Measurements from ENCODE around the gene SMIM44. TPM values are rescaled to one million over a fixed set of nuclear protein-coding genes. Genes with fewer than 3 reads are reported as not detected.
"Not testable (repeated sequence)": the region's sequence is repeated elsewhere in the genome, so short reads cannot be mapped to it uniquely, and the experiment has no call there.

The SMIM44 gene
- total RNA-seq, 1 experiment from 2014 or later, result not detected

DNA sequence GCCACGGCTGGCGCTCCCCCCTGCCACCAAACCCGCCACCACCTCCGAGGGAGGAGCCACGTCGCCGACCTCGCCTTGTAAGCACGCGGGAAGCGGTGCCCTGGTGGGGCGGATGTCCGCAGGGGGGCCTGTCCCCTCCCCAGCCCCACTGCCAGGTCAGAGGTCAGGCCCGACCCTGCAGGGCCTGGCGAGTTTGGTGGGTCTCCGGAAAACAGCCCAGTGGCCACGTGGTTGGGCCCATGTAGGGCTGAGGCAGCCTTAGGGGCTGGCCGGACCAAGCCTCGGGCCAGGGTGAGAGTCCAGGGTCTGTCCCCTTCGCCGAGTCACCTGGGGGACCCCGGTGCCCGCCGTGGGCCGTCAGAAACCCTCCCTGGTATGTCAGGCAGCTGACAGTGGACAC lies 29.4 kb downstream of the SMIM44 start:
- in situ Hi-C loops (cut with HindIII; ENCODE audit: low pct_unique_long_range_greater_than_20kb, low sequenced_read_pairs), result no loop called here
- no peak for DNase-seq (ENCODE audit: low read depth)

GRCh38 chr19:3452942-3453214 lies 30.4 kb downstream of the SMIM44 start:
- DNase-seq (ENCODE audit: low read depth); in situ Hi-C loops (cut with HindIII; ENCODE audit: low pct_unique_long_range_greater_than_20kb, low sequenced_read_pairs): not testable (repeated sequence)

DNA sequence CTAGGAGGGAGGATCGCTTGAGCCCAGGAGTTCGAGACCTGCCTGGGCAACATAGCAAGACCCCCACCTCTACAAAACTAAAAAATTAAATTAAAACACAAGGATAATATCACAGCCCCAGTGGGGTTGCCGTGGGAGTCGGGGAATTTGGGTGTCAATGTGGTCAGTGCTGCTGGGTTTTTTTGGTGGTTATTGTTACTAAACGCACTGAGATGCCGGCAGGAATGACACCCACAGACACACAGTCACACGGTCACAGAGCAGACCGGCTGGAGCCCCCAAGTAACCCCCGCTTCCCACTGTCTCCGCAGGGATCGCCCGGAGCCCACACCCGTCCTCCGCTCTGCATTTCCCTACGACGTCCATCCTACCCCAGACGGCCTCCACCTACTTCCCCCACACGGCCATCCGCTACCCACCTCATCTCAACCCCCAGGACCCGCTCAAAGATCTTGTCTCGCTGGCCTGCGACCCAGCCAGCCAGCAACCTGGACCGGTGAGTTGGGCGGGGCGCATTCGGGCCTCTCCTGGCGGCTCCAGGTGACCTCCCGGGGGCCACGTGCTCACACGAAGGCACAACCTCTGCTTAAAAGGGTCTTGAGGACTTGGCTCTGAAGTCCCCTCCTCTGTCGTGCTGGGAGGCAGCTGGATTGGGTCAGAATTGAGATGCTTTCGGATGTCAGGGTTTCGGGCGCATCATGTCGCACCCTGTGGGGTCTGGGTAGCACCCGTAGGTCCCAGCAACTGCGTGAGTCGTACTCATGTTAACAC lies 30.9 kb downstream of the SMIM44 start:
- in situ Hi-C loops (cut with HindIII; ENCODE audit: low pct_unique_long_range_greater_than_20kb, low sequenced_read_pairs), result no loop called here
- DNase-seq (ENCODE audit: low read depth), result no peak

GRCh38 chr19:3451451-3451866 lies 31.8 kb downstream of the SMIM44 start:
- DNase-seq (ENCODE audit: low read depth), result peak; percentile 90
- in situ Hi-C loops (cut with HindIII; ENCODE audit: low pct_unique_long_range_greater_than_20kb, low sequenced_read_pairs), result no loop called here

GRCh38 chr19:3450796-3451411 lies 32.3 kb downstream of the SMIM44 start:
- DNase-seq (ENCODE audit: low read depth), result peak; percentile 99
- in situ Hi-C loops (cut with HindIII; ENCODE audit: low pct_unique_long_range_greater_than_20kb, low sequenced_read_pairs), result no loop called here

GRCh38 chr19:3448616-3449334 lies 34.5 kb downstream of the SMIM44 start:
- no peak for DNase-seq (ENCODE audit: low read depth)
- in situ Hi-C loops (cut with HindIII; ENCODE audit: low pct_unique_long_range_greater_than_20kb, low sequenced_read_pairs), result no loop called here

- DNase-seq (ENCODE audit: low read depth); in situ Hi-C loops (cut with HindIII; ENCODE audit: low pct_unique_long_range_greater_than_20kb, low sequenced_read_pairs): not testable (repeated sequence)
Measured at GRCh38 chr19:3446657-3447056, 36.6 kb downstream of the SMIM44 start.

DNA sequence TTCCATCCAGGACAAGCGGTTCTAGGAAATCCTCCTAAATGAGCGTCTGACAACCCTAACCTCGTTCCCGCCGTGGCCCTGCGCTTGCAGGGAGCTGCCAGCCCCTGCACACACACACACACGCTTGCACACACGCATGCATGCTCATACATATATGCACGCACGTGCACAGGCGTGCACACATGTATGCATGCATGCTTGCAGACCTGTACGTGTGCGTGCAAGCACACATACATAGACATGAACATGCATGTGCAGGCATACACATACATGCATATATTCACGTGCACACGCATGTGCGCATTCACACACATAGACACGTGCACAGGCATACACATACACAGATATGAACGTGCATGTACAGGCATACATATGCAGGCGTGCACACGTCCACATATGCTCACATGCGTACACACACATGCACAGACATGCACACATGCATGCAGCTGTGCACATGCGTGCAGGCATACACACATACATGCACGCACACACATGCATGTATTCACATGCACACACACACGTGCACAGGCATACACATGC lies 38.5 kb downstream of the SMIM44 start:
- DNase-seq (ENCODE audit: low read depth), result no peak
- in situ Hi-C loops (cut with HindIII; ENCODE audit: low pct_unique_long_range_greater_than_20kb, low sequenced_read_pairs), result no loop called here

- in situ Hi-C loops (cut with HindIII; ENCODE audit: low pct_unique_long_range_greater_than_20kb, low sequenced_read_pairs), result no loop called here
- no peak for DNase-seq (ENCODE audit: low read depth)
Measured at GRCh38 chr19:3443840-3444694, 39.2 kb downstream of the SMIM44 start.

DNA sequence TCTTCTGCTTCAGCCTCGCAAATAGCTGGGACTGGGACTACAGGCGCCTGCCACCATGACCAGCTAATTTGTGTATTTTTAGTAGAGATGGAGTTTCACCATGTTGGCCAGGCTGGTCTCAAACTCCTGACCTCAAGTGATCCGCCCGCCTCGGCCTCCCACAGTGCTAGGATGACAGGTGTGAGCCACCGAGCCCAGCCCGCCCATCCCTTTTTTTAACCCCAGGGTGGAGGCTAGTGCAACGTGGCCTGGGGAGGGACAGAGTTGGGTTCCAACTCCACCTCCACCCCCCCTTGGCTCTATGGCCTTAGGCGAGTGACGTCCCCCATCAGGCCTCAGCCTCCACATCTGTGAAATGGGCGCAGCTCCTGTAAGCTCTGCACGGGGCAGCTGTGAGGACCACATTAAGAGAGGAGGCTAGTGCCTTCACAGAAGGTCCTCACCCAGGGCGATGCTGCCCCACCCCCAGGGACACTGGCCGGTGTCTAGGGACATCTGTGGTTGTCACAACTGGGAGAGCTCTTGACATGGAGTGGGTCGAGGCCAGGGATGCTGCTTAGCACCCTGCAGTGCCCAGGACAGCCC lies 40.7 kb downstream of the SMIM44 start:
- DNase-seq (ENCODE audit: low read depth), result no peak
- in situ Hi-C loops (cut with HindIII; ENCODE audit: low pct_unique_long_range_greater_than_20kb, low sequenced_read_pairs), result no loop called here

- in situ Hi-C loops (cut with HindIII; ENCODE audit: low pct_unique_long_range_greater_than_20kb, low sequenced_read_pairs), result no loop called here
- DNase-seq (ENCODE audit: low read depth), result no peak
Measured at GRCh38 chr19:3441986-3442329, 41.3 kb downstream of the SMIM44 start.

GRCh38 chr19:3441089-3441985 lies 41.9 kb downstream of the SMIM44 start:
- DNase-seq (ENCODE audit: low read depth), result no peak
- in situ Hi-C loops (cut with HindIII; ENCODE audit: low pct_unique_long_range_greater_than_20kb, low sequenced_read_pairs), result no loop called here

DNA sequence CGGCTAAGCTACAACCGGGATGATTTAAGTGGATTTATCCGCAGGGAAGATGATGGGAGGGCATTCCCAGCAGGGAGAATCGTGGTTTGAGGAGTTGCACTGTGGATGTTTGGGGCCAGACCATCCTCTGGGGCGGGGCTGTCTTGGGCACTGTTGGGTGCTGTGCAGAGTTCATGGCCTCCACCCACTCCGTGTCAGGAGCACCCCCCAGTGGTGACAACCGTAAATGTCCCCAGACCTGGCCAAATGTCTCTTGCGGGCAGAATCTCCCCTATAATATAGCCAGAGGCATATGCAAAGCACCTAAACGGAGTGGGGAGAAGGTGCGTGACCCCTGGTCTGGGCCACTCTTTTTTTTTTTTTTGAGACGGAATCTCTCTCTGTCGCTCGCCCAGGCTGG lies 43.2 kb downstream of the SMIM44 start:
- in situ Hi-C loops (cut with HindIII; ENCODE audit: low pct_unique_long_range_greater_than_20kb, low sequenced_read_pairs), result no loop called here
- DNase-seq (ENCODE audit: low read depth), result no peak

- peak; percentile 87 for DNase-seq (ENCODE audit: low read depth)
- in situ Hi-C loops (cut with HindIII; ENCODE audit: low pct_unique_long_range_greater_than_20kb, low sequenced_read_pairs), result no loop called here
Measured at GRCh38 chr19:3434630-3435553, 48.3 kb downstream of the SMIM44 start.

DNA sequence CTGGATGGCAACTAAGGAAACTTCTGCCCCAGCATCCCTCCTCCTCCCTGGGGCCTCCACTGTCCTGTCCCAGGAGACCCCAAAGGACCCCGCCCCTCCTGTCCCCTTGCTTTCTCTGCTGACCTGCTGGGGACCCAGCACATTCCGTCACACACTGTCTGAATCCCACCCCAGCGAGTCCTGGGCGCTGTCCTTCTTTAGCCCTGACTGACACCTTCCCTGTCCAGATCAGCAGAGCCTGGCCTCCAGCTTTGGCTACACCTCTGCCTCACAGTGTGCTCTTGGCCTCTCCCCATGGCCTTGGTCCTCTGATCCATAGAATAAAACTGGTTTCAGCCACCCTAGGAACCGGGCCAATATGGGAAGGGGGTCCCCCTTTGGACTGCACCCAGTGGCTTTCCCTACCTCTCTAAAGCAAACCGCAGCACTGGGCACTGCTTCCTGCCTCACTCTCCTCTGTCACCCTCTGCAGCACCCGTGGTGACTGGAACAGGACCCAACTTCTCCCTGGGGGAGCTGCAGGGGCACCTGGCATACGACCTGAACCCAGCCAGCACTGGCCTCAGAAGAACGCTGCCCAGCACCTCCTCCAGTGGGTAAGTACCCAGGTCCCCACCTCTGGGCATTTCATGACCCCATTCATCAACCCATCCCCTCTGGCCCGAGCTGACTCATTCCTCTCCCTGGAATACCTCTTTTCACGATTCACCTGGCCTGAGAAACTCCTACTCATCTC lies 49.3 kb downstream of the SMIM44 start:
- in situ Hi-C loops (cut with HindIII; ENCODE audit: low pct_unique_long_range_greater_than_20kb, low sequenced_read_pairs), result no loop called here
- DNase-seq (ENCODE audit: low read depth), result no peak

DNA sequence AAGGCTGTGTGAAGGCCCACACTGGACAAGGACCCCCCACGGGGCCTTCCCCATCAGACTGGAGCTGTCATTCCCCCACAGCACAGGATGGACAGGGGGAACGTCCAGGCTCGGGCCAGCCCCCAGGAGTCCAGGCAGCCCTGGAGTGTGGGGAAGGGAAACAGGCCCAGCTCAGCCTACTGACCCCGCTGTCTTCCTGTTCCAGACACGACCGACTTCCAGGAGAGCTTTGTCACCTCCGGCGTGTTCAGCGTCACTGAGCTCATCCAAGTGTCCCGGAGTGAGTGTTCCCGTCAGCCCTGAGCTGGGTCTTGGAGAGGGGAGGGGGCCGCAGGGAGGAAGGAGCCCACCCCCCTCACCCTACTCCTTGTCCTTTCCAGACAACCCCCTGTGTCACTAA lies 49.9 kb downstream of the SMIM44 start:
- in situ Hi-C loops (cut with HindIII; ENCODE audit: low pct_unique_long_range_greater_than_20kb, low sequenced_read_pairs), result no loop called here
- no peak for DNase-seq (ENCODE audit: low read depth)
